PC-3 (cell line): ENCODE results near the gene CDC34. TPM values are rescaled to one million over a fixed set of nuclear protein-coding genes. Genes with fewer than 3 reads are reported as not detected.

Source experiments
- ATAC-seq: fragments of 200-7000 bp; cut with Tn5 transposase; 2 replicates; pipeline ENCODE4 v1.9.1; 2020; ENCODE audit warnings: mild to moderate bottlenecking, moderate library complexity
- BruUV-seq: library from RNA; stranded (reverse); fragments of 400-500 nt; replicated peaks from 2 replicates; lab custom pipeline; 2021; lab: Mats Ljungman, UMichigan
- CTCF ChIA-PET: fragments of 300-600 bp; sonication (Branson Sonifier 250); formaldehyde crosslinking; loops from one replicate; lab custom pipeline; 2022; ENCODE audit warnings: antibody characterized with exemption; lab: Charles Lee
- POLR2A ChIA-PET: fragments of 300-600 bp; sonication (Branson Sonifier 250); formaldehyde crosslinking; loops from one replicate; lab custom pipeline; 2022; ENCODE audit warnings: antibody characterized with exemption; ENCODE audit not compliant: unreplicated experiment; lab: Charles Lee
- DNase-seq: peaks from one replicate; pipeline ENCODE4 v3.0.0-alpha.2; 2015
- H2AFZ ChIP-seq: fragments of 300-600 bp; sonication (generic); 2 replicates; pipeline ENCODE4 v1.6.0; 2016; ENCODE audit warnings: antibody characterized with exemption, low read length
- H3F3A ChIP-seq: fragments of 300-600 bp; sonication (generic); one replicate; pipeline ENCODE4 v1.6.0; 2017; ENCODE audit warnings: antibody characterized with exemption, low read length, control low read depth, mild to moderate bottlenecking; ENCODE audit not compliant: unreplicated experiment
- H3K27ac ChIP-seq: fragments of 300-600 bp; sonication (generic); 2 replicates; pipeline ENCODE4 v1.5.1; 2016; ENCODE audit warnings: mild to moderate bottlenecking, low read length
- H3K27me3 ChIP-seq: fragments of 300-600 bp; sonication (generic); 2 replicates; pipeline ENCODE4 v1.6.1; 2016; ENCODE audit warnings: low read length, mixed read lengths
- H3K36me3 ChIP-seq: fragments of 300-600 bp; sonication (generic); 2 replicates; pipeline ENCODE4 v1.6.1; 2016; ENCODE audit warnings: low read depth, mixed run types, low read length, mixed read lengths
- H3K4me1 ChIP-seq: fragments of 300-600 bp; sonication (generic); 2 replicates; pipeline ENCODE4 v1.5.1; 2016; ENCODE audit warnings: low read length; ENCODE audit not compliant: insufficient read depth
- H3K4me2 ChIP-seq: fragments of 300-600 bp; sonication (generic); 2 replicates; pipeline ENCODE4 v1.6.0; 2016; ENCODE audit warnings: low read length
- H3K4me3 ChIP-seq: fragments of 300-600 bp; sonication (generic); 2 replicates; pipeline ENCODE4 v1.5.1; 2016; ENCODE audit warnings: mild to moderate bottlenecking, low read length, mixed read lengths
- H3K79me2 ChIP-seq: fragments of 300-600 bp; sonication (generic); 2 replicates; pipeline ENCODE4 v1.6.1; 2017; ENCODE audit warnings: low read length, mixed read lengths
- H3K9ac ChIP-seq: fragments of 300-600 bp; sonication (generic); 2 replicates; pipeline ENCODE4 v1.6.0; 2016; ENCODE audit warnings: mild to moderate bottlenecking, low read length
- H3K9me2 ChIP-seq: fragments of 300-600 bp; sonication (generic); replicated peaks from 2 replicates; pipeline ENCODE4 v1.6.1; 2016; ENCODE audit warnings: mixed run types, low read length, mixed read lengths
- H3K9me3 ChIP-seq: fragments of 300-600 bp; sonication (generic); 2 replicates; pipeline ENCODE4 v1.6.1; 2016; ENCODE audit warnings: low read length, mixed read lengths
- H4K20me1 ChIP-seq: fragments of 300-600 bp; sonication (generic); 2 replicates; pipeline ENCODE4 v1.6.1; 2016; ENCODE audit warnings: low read length, mixed read lengths
- CTCF ChIP-seq: fragments of 300-600 bp; sonication (generic); conservative IDR thresholded peaks from 2 replicates; pipeline ENCODE4 v1.5.1; 2017; ENCODE audit warnings: antibody characterized with exemption, low read depth, mild to moderate bottlenecking, low read length
- EZH2 ChIP-seq: fragments of 300-600 bp; sonication (generic); IDR thresholded peaks from one replicate; pipeline ENCODE4 v1.6.1; 2017; ENCODE audit warnings: antibody characterized with exemption, mild to moderate bottlenecking, low read length; ENCODE audit not compliant: unreplicated experiment
- EZH2phosphoT487 ChIP-seq: fragments of 300-600 bp; sonication (generic); IDR thresholded peaks from 2 replicates; pipeline ENCODE4 v1.6.1; 2018; ENCODE audit warnings: mild to moderate bottlenecking, antibody characterized with exemption, low read length, borderline replicate concordance
- intact Hi-C: fragments of 100-400 bp; cut with micrococcal nuclease; formaldehyde crosslinking; loops from 2 replicates; pipeline ENCODE4 v1.9.0; 2023
- total RNA-seq: library from RNA; depleted of rRNA; stranded (reverse); fragments of >200 nt; gene quantifications from 2 replicates; pipeline ENCODE4 v1.2.3, GENCODE V29; 2014

The CDC34 gene
- total RNA-seq, 1 experiment from 2014 or later, result 119 TPM

DNA sequence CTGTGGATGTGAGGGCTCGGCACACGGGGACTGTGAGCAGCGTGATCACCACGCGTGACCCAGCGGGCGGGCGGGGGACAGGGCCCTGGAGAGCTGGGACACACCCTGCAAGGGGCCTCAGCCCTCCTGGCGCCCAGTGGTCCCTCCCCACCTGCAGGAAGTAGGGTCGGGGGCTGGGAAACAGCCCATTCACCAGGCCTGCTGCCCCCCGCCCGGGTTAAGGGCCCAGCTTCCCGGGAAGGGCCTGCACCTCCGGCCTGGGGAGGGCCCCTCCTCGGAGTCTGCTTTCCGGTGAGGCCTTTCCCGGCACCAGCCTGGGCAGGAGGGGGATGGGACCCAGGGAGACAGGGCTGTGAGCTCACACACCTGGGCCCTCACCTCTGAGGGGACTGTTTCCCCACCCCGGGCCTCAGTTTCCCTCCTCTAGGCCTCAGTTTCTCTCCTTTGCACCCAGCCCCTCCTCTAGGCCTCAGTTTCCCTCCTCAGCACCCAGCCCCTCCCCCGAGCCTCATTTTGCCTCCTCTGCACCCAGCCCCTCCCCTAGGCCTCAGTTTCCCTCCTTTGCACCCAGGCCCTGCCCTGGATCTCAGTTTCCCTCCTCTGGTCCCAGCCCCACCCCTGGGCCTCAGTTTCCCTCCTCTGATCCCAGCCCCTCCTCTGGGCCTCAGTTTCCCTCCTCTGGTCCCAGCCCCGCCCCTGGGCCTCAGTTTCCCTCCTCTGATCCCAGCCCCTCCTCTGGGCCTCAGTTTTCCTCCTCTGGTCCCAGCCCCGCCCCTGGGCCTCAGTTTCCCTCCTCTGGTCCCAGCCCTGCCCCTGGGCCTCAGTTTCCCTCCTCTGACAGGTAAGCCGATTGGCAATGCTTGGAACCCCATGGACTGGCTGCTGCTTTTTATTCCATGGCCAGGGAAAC lies 37.1 kb upstream of the CDC34 start:
- Histone ChIP-seq H3K4me2 (no peak overlapping the region), H3K9ac (no peak overlapping the region), H3K79me2 (no peaks in the 10 kb centered on the region), H3K4me1 (no peaks in the 10 kb centered on the region), H3K9me3 (no peaks in the 10 kb centered on the region), H3K9me2 (no peaks in the 10 kb centered on the region), H3K27me3 (no peaks in the 10 kb centered on the region), H3K4me3 (no peak overlapping the region), H2AFZ (no peak overlapping the region), H3K27ac (no peak overlapping the region), H3K36me3 (no peaks in the 10 kb centered on the region), H3F3A (no peaks in the 10 kb centered on the region), H4K20me1 (no peaks in the 10 kb centered on the region)
- intact Hi-C loops, result no loop called here
- no peak for ATAC-seq
- TF ChIP-seq EZH2 (no peak), CTCF (no peak), EZH2phosphoT487 (no peak)
- CTCF ChIA-PET, result no interaction called here
- no TSS peak for BruUV-seq
- no peak for DNase-seq
- POLR2A ChIA-PET, result no interaction called here

DNA sequence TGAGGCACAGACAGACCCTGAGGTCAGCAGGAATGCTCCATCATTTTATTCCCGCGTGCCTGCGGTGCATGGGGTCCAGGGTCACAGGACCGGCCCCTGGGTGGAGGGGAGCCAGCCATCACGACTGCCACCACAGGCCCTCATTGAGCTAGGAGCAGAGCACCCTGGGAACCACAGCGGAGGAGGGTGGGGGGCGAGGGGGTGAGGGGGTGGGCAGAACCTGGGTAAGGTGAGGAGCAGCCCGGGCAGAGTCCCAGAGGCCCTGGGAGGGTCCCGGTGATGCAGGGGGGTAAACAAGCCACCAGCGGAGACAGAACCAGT lies 36.5 kb upstream of the CDC34 start:
- TF ChIP-seq EZH2phosphoT487, result no peak
- no peak for TF ChIP-seq EZH2
- no peak for TF ChIP-seq CTCF
- Histone ChIP-seq H3K4me3 (no peak overlapping the region), H3K9ac (no peak overlapping the region), H3K4me1 (no peaks in the 10 kb centered on the region), H3K9me2 (no peaks in the 10 kb centered on the region), H3K9me3 (no peaks in the 10 kb centered on the region), H2AFZ (no peak overlapping the region), H3K36me3 (no peaks in the 10 kb centered on the region), H3K27ac (no peak overlapping the region), H3K27me3 (no peaks in the 10 kb centered on the region), H3K79me2 (no peaks in the 10 kb centered on the region), H3F3A (no peaks in the 10 kb centered on the region), H3K4me2 (no peak overlapping the region), H4K20me1 (no peaks in the 10 kb centered on the region)
- intact Hi-C loops, result no loop called here
- ATAC-seq, result no peak
- no peak for DNase-seq
- ChIA-PET CTCF (no interaction called here), POLR2A (no interaction called here)
- no TSS peak for BruUV-seq

DNA sequence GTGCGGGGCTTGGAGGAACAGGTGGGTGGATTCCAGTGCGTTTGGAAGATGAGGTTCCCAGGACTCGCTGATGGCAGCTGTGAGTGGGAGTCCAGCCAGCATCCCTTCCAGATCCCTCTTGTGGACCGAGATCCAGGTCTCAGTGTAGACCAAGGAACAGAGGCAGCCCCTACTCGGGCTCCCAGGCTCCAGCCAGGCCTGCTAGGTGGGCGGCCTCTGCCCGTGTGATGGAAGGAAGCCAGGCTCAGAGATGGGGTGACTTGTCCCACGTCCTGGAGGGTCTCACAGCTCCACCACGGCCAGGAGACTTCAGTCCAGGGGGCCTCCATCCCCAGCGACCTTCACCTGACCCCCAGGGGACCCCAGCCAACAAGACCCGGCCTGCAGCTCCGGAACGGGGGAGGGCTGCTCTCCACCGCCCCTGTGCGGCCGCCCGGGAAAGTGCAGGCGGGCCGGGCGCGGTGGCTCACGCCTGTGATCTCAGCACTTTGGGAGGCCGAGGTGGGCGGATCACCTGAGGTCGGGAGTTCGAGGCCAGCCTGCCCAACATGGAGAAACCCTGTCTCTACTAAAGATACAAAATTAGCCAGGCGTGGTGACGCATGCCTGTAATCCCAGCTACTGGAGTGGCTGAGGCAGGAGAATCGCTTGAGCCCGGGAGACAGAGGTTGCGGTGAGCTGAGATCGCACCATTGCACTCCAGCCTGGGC lies 36.0 kb upstream of the CDC34 start:
- H3K4me3 ChIP-seq, result no peak overlapping the region
- no peak overlapping the region for H3K4me2 ChIP-seq
- intact Hi-C loops, result no loop called here
- H2AFZ ChIP-seq, result no peak overlapping the region
- no peak overlapping the region for H3K27ac ChIP-seq
- no TSS peak for BruUV-seq
- H4K20me1 ChIP-seq, result no peaks in the 10 kb centered on the region
- no peaks in the 10 kb centered on the region for H3K27me3 ChIP-seq
- no peaks in the 10 kb centered on the region for H3K4me1 ChIP-seq
- H3K36me3 ChIP-seq, result no peaks in the 10 kb centered on the region
- DNase-seq (peak; percentile 46), ATAC-seq (peak; percentile 42)
- CTCF ChIA-PET, result no interaction called here
- H3K9me2 ChIP-seq, result no peaks in the 10 kb centered on the region
- no peaks in the 10 kb centered on the region for H3K79me2 ChIP-seq
- TF ChIP-seq EZH2phosphoT487 (no peak), EZH2 (no peak), CTCF (peak; percentile 69)
- no peak overlapping the region for H3K9ac ChIP-seq
- H3F3A ChIP-seq, result no peaks in the 10 kb centered on the region
- POLR2A ChIA-PET, result no interaction called here
- H3K9me3 ChIP-seq, result no peaks in the 10 kb centered on the region
